ENCODE data around the gene GDPD5.
A peak's percentile ranks its signal among the peaks of the same experiment; 100 is the strongest.

The GDPD5 gene

DNA sequence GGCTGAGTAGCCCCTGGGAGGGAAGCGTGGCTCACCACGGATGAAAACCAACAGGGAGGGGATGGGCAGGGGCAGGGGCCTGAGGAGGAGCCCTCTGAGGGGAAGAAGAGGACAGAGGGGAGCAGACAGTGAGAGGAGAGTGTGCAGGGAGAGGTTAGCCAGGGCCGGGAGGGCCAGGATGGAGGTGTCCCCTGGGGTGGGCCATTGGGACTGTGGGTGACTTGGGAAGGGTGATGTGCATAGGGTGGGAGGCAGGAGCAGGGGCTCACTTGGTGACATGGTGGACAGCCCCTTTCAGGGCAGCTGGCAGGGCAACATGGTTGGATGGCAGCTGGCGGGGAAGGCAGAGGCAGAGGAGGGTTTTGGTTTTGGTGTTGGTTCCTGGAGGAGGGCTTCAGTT is 5.6 kb upstream of the GDPD5 start:
- no peaks in the 10 kb centered on the region for H3K9me3 ChIP-seq (replicated peaks; ENCODE audit: low read length)
- H3K4me2 ChIP-seq (ENCODE audit: low read length), result no peak overlapping the region
- H3K36me3 ChIP-seq (ENCODE audit: insufficient read depth, low read length), result no peaks in the 10 kb centered on the region
- H3K27me3 ChIP-seq (ENCODE audit: control insufficient read depth, insufficient read depth, low read length), result peaks cover 4% of the 10 kb centered on the region
- peaks cover 5% of the 10 kb centered on the region for H3K4me1 ChIP-seq (ENCODE audit: control insufficient read depth, insufficient read depth, low read length)
- H3K9ac ChIP-seq (ENCODE audit: low read depth, low read length), result no peak overlapping the region
- no peak overlapping the region for H3K4me3 ChIP-seq (ENCODE audit: low read length)

DNA sequence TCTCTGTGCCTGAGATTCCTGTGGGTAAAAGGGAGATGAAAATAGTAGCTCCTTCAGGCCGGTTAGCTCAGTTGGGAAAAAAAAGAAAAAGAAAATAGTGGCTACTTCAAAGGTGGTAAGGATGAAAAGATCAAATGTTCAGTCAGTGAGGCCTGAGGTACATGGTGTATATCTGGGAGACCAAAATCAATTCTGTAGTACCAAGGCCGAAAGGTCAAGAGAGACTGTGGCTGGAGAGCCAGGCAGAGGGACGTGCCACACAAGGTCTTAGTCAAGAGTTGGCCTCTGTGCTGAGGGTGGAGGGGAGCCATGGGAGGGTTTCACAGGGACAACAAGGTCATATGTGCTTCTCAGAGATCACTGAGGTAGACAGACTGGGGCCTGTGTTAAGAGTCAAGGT is 4.8 kb upstream of the GDPD5 start:
- Histone ChIP-seq H3K4me1 (ENCODE audit: control insufficient read depth, insufficient read depth, low read length) (peaks cover 5% of the 10 kb centered on the region), H3K4me3 (ENCODE audit: low read length) (no peak overlapping the region), H3K27me3 (ENCODE audit: control insufficient read depth, insufficient read depth, low read length) (peaks cover 4% of the 10 kb centered on the region), H3K9me3 (replicated peaks; ENCODE audit: low read length) (no peaks in the 10 kb centered on the region), H3K4me2 (ENCODE audit: low read length) (no peak overlapping the region), H3K9ac (ENCODE audit: low read depth, low read length) (no peak overlapping the region), H3K36me3 (ENCODE audit: insufficient read depth, low read length) (no peaks in the 10 kb centered on the region)

- Histone ChIP-seq H3K4me3 (ENCODE audit: low read length) (no peak overlapping the region), H3K9ac (ENCODE audit: low read depth, low read length) (no peak overlapping the region), H3K4me2 (ENCODE audit: low read length) (no peak overlapping the region), H3K36me3 (ENCODE audit: insufficient read depth, low read length) (no peaks in the 10 kb centered on the region), H3K9me3 (replicated peaks; ENCODE audit: low read length) (no peaks in the 10 kb centered on the region), H3K4me1 (ENCODE audit: control insufficient read depth, insufficient read depth, low read length) (peaks cover 11% of the 10 kb centered on the region), H3K27me3 (ENCODE audit: control insufficient read depth, insufficient read depth, low read length) (peaks cover 10% of the 10 kb centered on the region)
Observed at GRCh38 chr11:75527938-75528735, 2.4 kb upstream of the GDPD5 start.

DNA sequence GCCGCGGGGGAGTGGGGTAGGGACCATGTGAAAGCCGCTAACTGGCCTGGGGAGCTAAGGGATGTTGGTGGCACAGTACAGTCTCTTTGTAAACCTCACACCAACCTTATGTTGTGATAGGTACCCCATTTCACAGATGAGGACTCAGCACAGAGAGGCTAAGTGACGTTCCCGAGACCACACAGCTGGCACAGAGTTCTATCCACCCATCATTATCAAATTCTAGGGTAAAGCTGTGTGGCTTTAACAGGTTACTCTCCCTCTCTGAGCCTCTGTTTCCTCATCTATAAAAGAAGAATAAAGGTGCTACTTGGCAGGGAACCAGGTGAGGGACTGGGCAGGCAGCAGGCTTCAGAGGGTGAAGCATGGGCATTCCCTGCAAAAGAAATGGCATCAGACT is 1.4 kb upstream of the GDPD5 start:
- H3K4me1 ChIP-seq (ENCODE audit: control insufficient read depth, insufficient read depth, low read length), result peaks cover 11% of the 10 kb centered on the region

GRCh38 chr11:75526192-75526541 is 426 bp upstream of the GDPD5 start:
- H3K4me1 ChIP-seq (ENCODE audit: control insufficient read depth, insufficient read depth, low read length), result peaks cover 12% of the 10 kb centered on the region
- H3K9ac ChIP-seq (ENCODE audit: low read depth, low read length), result peak overlapping the region; percentile 60
- H3K4me3 ChIP-seq (ENCODE audit: low read length), result peak overlapping the region; percentile 84
- H3K4me2 ChIP-seq (ENCODE audit: low read length), result peak overlapping the region; percentile 99
- no peaks in the 10 kb centered on the region for H3K9me3 ChIP-seq (replicated peaks; ENCODE audit: low read length)
- no peaks in the 10 kb centered on the region for H3K36me3 ChIP-seq (ENCODE audit: insufficient read depth, low read length)
- peaks cover 10% of the 10 kb centered on the region for H3K27me3 ChIP-seq (ENCODE audit: control insufficient read depth, insufficient read depth, low read length)

More for the DNA sequence above, 1.4 kb upstream of the GDPD5 start:
- Histone ChIP-seq H3K4me3 (ENCODE audit: low read length) (no peak overlapping the region), H3K27me3 (ENCODE audit: control insufficient read depth, insufficient read depth, low read length) (peaks cover 10% of the 10 kb centered on the region), H3K9ac (ENCODE audit: low read depth, low read length) (no peak overlapping the region), H3K9me3 (replicated peaks; ENCODE audit: low read length) (no peaks in the 10 kb centered on the region), H3K4me2 (ENCODE audit: low read length) (no peak overlapping the region), H3K36me3 (ENCODE audit: insufficient read depth, low read length) (no peaks in the 10 kb centered on the region)

DNA sequence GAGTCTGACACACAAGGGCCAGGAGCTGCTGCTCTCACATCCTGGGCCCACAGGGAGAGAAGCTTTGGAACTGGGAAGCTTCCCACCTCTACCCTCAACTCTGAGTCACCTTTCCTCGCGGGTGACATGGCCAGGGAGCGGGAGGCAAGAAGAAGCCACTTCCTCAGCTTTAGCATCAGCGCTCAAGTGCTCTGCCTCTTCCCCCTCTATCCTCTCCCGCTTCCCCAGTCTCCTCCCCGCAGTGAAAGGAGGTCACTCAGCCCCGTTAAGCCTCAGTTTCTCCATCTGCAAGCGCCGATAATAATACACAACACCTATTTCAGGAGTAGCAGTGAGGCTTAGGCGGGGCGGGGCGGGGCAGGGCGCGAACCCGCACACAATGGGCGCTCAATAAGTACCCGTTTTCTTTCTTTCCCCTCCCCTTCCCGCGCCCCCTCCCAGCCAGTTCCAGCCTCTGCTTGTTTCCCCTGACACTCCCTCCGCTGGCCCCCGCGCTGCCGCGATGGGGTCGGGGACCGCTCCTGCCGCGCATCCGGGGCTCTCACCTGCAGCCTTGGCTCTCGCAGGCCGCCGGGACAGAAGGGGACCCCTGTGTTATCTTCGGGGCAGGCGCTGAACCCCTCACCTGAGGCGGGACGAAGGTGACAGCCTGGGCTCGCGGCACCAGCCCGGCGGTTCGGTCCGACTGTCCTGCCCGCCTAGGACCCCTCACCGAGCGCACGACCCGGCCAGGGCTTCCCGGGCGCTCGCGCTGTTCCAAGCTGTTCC is 892 bp downstream of the GDPD5 start:
- peak overlapping the region; percentile 99 for H3K4me2 ChIP-seq (ENCODE audit: low read length)
- peaks cover 21% of the 10 kb centered on the region for H3K4me1 ChIP-seq (ENCODE audit: control insufficient read depth, insufficient read depth, low read length)
- H3K36me3 ChIP-seq (ENCODE audit: insufficient read depth, low read length), result no peaks in the 10 kb centered on the region
- H3K9me3 ChIP-seq (replicated peaks; ENCODE audit: low read length), result no peaks in the 10 kb centered on the region
- H3K9ac ChIP-seq (ENCODE audit: low read depth, low read length), result peak overlapping the region; percentile 66
- peaks cover 10% of the 10 kb centered on the region for H3K27me3 ChIP-seq (ENCODE audit: control insufficient read depth, insufficient read depth, low read length)
- H3K4me3 ChIP-seq (ENCODE audit: low read length), result peak overlapping the region; percentile 84

DNA sequence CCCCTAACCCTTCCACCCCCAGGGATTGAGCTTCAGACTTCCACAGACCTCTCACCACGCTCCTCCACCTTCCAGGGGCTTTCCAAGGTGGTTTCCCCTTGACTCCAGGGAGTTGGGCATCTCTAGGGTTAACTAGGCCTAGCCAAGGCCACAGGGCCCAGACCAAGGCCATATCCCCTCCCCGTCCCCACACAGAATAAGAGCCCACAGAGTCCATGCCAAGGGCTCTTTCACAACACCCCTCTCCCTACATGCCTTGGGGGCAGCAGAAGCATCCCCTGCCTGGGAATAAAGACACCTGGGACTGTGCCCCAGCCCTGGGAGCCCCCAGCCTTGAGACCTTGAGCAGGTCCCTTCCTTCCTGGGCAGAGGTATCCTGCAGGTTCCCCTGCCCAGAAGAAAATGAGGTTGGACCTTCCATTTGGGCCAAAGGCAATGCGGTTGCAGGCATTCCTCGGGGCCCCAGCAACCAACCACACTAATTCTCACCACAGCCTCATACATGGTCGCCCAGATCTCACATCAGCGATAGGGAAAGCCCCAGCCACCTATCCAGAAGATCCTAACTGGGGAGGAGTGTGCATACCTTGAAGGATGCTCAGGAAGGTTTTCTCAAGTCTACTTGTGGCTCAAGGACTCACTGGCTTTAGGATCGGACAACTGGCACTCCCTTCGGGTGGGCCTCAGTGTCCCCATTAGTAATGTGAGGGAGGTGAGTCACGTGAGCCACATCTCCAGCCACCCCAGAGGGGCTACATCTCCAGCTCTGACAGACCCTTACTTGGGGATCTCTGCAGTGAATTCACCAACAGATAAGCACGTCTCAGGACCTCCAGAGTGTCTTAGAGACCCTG is 1.7 kb downstream of the GDPD5 start:
- Histone ChIP-seq H3K36me3 (ENCODE audit: insufficient read depth, low read length) (no peaks in the 10 kb centered on the region), H3K27me3 (ENCODE audit: control insufficient read depth, insufficient read depth, low read length) (peaks cover 10% of the 10 kb centered on the region), H3K4me2 (ENCODE audit: low read length) (peak overlapping the region; percentile 99), H3K4me3 (ENCODE audit: low read length) (peak overlapping the region; percentile 84), H3K9ac (ENCODE audit: low read depth, low read length) (no peak overlapping the region), H3K4me1 (ENCODE audit: control insufficient read depth, insufficient read depth, low read length) (peaks cover 21% of the 10 kb centered on the region), H3K9me3 (replicated peaks; ENCODE audit: low read length) (no peaks in the 10 kb centered on the region)

DNA sequence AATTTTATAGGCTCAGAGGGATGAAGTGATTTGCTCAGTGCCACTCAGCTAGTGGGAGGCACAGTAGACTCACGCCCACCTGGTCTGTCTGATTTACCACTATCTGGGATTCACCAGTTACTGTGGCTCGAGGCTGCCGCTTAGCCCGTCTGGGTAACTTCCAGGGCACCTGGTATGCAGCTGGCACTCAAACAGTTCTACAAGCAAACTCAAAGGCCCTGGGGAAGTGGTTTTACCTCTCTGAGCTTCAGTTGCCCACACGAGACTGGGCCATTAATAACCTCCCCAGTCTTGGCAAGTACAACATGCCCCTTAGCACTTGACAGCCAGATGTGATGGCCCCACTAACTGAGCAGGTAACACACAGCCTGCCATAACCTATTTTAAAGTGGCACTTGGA is 2.6 kb downstream of the GDPD5 start:
- Histone ChIP-seq H3K4me3 (ENCODE audit: low read length) (no peak overlapping the region), H3K9ac (ENCODE audit: low read depth, low read length) (no peak overlapping the region), H3K27me3 (ENCODE audit: control insufficient read depth, insufficient read depth, low read length) (peaks cover 6% of the 10 kb centered on the region), H3K36me3 (ENCODE audit: insufficient read depth, low read length) (no peaks in the 10 kb centered on the region), H3K9me3 (replicated peaks; ENCODE audit: low read length) (no peaks in the 10 kb centered on the region), H3K4me1 (ENCODE audit: control insufficient read depth, insufficient read depth, low read length) (peaks cover 21% of the 10 kb centered on the region), H3K4me2 (ENCODE audit: low read length) (no peak overlapping the region)

DNA sequence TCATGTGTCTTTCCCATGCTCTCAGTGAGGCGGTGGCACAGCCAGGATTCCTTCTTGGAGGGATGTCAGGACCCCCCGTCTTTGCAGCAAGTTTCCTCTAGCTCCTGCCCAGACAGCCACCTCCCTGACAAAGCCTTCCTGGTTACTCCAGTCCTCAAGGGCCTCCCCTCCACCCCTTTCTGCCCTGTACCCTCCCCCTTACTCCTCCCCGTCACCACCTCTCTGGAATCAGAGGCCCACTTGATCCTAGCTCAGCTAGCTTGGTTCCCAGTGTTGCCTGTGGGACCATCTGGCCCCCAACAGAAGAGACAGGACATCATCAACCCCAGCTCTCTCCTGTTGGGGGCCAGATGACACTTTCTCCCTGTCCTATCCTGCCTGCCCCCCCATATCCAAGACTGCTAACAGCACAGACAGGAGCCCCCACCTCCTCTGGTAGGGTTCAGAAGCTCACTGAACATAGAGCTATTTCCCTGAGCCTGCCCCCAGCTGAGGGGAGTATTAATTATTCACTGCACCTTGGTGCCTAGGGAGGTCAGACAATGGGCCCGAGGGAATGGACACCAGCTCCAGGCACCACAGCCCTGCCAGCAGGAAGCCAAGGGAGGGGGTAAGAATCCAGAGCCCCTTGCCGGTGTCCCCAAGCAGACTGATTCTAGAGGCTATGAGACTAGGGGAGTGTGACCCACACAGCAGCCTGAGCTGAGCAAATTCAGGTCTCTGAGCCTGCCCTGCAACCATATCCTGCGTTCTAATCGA is 3.3 kb downstream of the GDPD5 start:
- Histone ChIP-seq H3K4me1 (ENCODE audit: control insufficient read depth, insufficient read depth, low read length) (peaks cover 21% of the 10 kb centered on the region), H3K9me3 (replicated peaks; ENCODE audit: low read length) (no peaks in the 10 kb centered on the region), H3K4me3 (ENCODE audit: low read length) (no peak overlapping the region), H3K9ac (ENCODE audit: low read depth, low read length) (no peak overlapping the region), H3K27me3 (ENCODE audit: control insufficient read depth, insufficient read depth, low read length) (peaks cover 6% of the 10 kb centered on the region), H3K4me2 (ENCODE audit: low read length) (no peak overlapping the region), H3K36me3 (ENCODE audit: insufficient read depth, low read length) (no peaks in the 10 kb centered on the region)

GRCh38 chr11:75520688-75521087 is 5.1 kb downstream of the GDPD5 start:
- H3K4me1 ChIP-seq (ENCODE audit: control insufficient read depth, insufficient read depth, low read length), result peaks cover 21% of the 10 kb centered on the region
- H3K9ac ChIP-seq (ENCODE audit: low read depth, low read length), result no peak overlapping the region

More at GRCh38 chr11:75520688-75521087, 5.1 kb downstream of the GDPD5 start:
- H3K36me3 ChIP-seq (ENCODE audit: insufficient read depth, low read length), result no peaks in the 10 kb centered on the region
- no peak overlapping the region for H3K4me3 ChIP-seq (ENCODE audit: low read length)
- H3K9me3 ChIP-seq (replicated peaks; ENCODE audit: low read length), result no peaks in the 10 kb centered on the region
- H3K4me2 ChIP-seq (ENCODE audit: low read length), result no peak overlapping the region
- H3K27me3 ChIP-seq (ENCODE audit: control insufficient read depth, insufficient read depth, low read length), result peaks cover 6% of the 10 kb centered on the region
